Activated T-helper 2 cell treated with anti-CD3 and anti-CD28 coated beads, Interferon-gamma antibody, Interleukin-2, Interleukin-4, amounts not matched to agents 10 μg/mL and 5 μg/mL and 100 μg/mL, durations not matched to agents 14 hours and 24 hours and 36 hours (primary cell): ENCODE measurements around the gene TMEM272. TPM values are rescaled to one million over a fixed set of nuclear protein-coding genes. Genes with fewer than 3 reads are reported as not detected.

Source experiments
- DNase-seq: peaks from one replicate; pipeline ENCODE4 v3.0.0; 2021; ENCODE audit warnings: low spot score
- H3K27ac Mint-ChIP-seq: one replicate; pipeline ENCODE4 v1.8.0; 2021; ENCODE audit warnings: mixed read lengths
- H3K27me3 Mint-ChIP-seq: one replicate; pipeline ENCODE4 v1.8.0; 2021; ENCODE audit warnings: low read depth, mixed read lengths
- H3K36me3 Mint-ChIP-seq: one replicate; pipeline ENCODE4 v1.8.0; 2021; ENCODE audit warnings: low read depth, mixed read lengths
- H3K4me1 Mint-ChIP-seq: one replicate; pipeline ENCODE4 v1.8.0; 2021; ENCODE audit warnings: low read depth, mixed read lengths
- H3K4me3 Mint-ChIP-seq: one replicate; pipeline ENCODE4 v1.8.0; 2021; ENCODE audit warnings: low read depth, mild to moderate bottlenecking, moderate library complexity, mixed read lengths
- H3K9me3 Mint-ChIP-seq: one replicate; pipeline ENCODE4 v1.8.0; 2021; ENCODE audit warnings: mixed read lengths
- intact Hi-C: fragments of 100-400 bp; cut with micrococcal nuclease; formaldehyde crosslinking; loops from one replicate; pipeline ENCODE4 v1.15.1; 2023
- total RNA-seq: library from RNA; stranded (reverse); gene quantifications from 2 replicates; pipeline ENCODE4 v1.2.3, GENCODE V29; 2022

TMEM272 gene
- total RNA-seq, 1 donor from 2014 or later = not detected

DNA sequence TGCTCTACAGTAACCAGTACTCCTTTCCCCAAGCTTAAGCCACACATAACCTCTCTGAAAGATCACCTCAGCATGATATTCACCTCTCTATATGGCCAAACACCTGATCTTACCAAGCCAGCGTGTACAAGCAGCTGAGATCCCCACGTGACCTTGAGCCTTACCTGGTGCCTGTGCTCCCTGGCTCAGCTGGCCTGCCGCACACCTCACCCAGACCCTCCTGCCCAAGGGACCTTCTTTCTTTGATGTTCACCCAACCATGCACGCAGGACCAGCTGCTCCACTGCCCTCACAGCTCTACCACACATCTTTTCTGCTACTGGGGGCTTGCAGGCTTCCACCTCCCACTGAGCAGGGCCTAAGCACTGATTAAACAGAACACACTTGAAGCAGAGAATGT is 50.0 kb downstream of the TMEM272 start:
- H3K9me3 Mint-ChIP-seq = no peaks in the 10 kb centered on the region
- H3K4me1 Mint-ChIP-seq = peaks cover 12% of the 10 kb centered on the region
- no peak overlapping the region for H3K4me3 Mint-ChIP-seq
- intact Hi-C loops = no loop called here
- H3K27me3 Mint-ChIP-seq = peaks cover 4% of the 10 kb centered on the region
- no peak overlapping the region for H3K27ac Mint-ChIP-seq
- DNase-seq = no peak
- peaks cover 3% of the 10 kb centered on the region for H3K36me3 Mint-ChIP-seq

DNA sequence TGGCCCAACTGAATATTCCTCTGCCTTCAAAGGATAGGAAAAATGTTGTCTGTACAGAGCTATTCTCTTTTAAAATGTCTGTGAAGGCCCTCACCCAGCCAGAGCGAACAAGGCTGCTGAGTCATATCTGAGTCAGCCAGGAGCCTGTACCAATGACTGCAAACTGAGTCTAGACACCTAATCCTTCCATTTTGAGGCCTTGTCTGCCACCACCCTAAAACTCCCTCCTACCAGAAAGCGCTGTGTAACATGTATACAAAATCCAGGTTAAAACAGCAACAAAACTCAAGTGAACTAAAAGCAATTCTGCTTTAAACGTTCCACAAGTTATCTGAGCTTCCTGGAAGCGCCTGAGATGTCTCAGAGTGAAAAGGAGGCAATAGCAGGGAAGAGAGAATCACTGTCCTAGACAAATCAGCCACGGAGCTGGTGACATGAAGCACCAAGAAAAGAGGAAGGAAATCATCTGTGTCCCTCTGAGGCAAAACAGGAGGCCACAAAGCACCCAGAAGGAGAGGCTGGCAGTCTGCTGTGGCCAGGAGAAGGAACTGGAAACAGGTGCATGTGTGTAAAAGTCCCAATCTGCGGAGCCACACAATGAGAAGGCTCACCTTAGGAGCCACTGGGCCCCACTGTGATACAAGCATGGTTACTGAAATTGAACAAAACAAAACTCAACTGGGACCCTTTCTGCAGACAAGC is 51.3 kb downstream of the TMEM272 start:
- H3K27me3 Mint-ChIP-seq = no peaks in the 10 kb centered on the region
- H3K4me3 Mint-ChIP-seq = no peak overlapping the region
- peak overlapping the region; percentile 40 for H3K27ac Mint-ChIP-seq
- intact Hi-C loops = no loop called here
- no peaks in the 10 kb centered on the region for H3K9me3 Mint-ChIP-seq
- H3K4me1 Mint-ChIP-seq = peaks cover 12% of the 10 kb centered on the region
- H3K36me3 Mint-ChIP-seq = peaks cover 3% of the 10 kb centered on the region
- no peak for DNase-seq

- no peaks in the 10 kb centered on the region for H3K27me3 Mint-ChIP-seq
- H3K27ac Mint-ChIP-seq = no peak overlapping the region
- H3K4me3 Mint-ChIP-seq = no peak overlapping the region
- H3K36me3 Mint-ChIP-seq = no peaks in the 10 kb centered on the region
- H3K4me1 Mint-ChIP-seq = peaks cover 10% of the 10 kb centered on the region
- no peaks in the 10 kb centered on the region for H3K9me3 Mint-ChIP-seq
- intact Hi-C loops = no loop called here
- no peak for DNase-seq
Measured at GRCh38 chr13:51786425-51787265, 58.3 kb downstream of the TMEM272 start.

DNA sequence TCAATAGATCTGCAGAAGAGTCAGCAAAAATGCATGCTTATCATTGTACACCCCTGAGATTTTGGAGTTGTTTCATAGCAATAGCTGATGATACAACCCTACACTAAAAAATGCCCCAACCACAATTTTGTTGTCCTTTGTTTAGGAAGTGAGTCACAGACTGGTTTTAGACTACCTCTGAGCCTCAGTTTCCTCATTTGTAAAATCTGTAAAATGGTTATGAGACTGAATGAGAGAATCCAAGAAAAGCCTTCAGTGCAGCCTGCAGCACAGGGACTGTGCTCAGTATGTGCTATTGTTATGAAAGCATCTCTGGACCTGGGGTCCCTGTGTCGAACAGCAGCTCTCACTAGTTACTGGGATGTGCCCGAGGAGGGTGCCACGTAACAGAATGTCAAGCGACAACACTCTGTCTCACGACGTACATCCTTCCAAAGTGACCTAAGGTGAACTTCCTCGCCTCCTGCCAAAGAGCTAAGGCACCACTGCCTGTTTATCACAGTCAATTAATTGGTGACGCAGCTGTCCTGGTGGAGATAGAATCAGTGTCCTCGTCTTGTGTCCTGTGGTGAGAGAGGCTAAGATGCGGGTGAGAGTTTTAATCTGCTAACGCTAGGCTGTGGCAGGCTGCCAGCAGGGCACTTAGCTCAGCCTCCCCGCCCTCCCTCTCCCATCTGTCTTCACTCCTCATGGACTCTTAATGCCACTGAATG is 59.1 kb downstream of the TMEM272 start:
- H3K4me3 Mint-ChIP-seq = no peak overlapping the region

DNA sequence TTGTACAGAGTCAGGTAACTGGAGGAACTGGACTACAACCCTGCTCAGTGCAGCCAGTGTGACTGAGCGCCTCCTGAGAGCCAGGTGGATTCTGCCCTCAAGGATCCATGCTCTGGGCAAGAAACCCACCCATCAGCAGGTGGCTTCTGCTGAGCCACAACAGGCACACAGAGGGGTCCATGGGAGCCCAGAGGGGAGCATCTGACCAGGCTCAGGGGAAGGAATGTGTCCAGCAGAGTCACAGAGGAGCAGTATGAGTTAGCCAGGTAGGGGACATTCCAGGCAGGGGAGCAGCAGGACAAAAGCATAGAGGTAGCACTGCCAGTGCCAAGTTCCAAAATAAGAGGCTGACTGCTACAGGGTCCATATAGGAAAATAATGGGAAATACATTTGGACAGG is 60.9 kb downstream of the TMEM272 start:
- no peak for DNase-seq
- no peaks in the 10 kb centered on the region for H3K27me3 Mint-ChIP-seq
- intact Hi-C loops = no loop called here
- H3K4me3 Mint-ChIP-seq = no peak overlapping the region
- no peaks in the 10 kb centered on the region for H3K9me3 Mint-ChIP-seq
- H3K36me3 Mint-ChIP-seq = no peaks in the 10 kb centered on the region
- H3K4me1 Mint-ChIP-seq = peaks cover 10% of the 10 kb centered on the region
- no peak overlapping the region for H3K27ac Mint-ChIP-seq

More for the DNA sequence above, 59.1 kb downstream of the TMEM272 start:
- intact Hi-C loops = no loop called here
- H3K27ac Mint-ChIP-seq = no peak overlapping the region
- no peaks in the 10 kb centered on the region for H3K36me3 Mint-ChIP-seq
- DNase-seq = no peak
- peaks cover 10% of the 10 kb centered on the region for H3K4me1 Mint-ChIP-seq
- no peaks in the 10 kb centered on the region for H3K27me3 Mint-ChIP-seq
- no peaks in the 10 kb centered on the region for H3K9me3 Mint-ChIP-seq

DNA sequence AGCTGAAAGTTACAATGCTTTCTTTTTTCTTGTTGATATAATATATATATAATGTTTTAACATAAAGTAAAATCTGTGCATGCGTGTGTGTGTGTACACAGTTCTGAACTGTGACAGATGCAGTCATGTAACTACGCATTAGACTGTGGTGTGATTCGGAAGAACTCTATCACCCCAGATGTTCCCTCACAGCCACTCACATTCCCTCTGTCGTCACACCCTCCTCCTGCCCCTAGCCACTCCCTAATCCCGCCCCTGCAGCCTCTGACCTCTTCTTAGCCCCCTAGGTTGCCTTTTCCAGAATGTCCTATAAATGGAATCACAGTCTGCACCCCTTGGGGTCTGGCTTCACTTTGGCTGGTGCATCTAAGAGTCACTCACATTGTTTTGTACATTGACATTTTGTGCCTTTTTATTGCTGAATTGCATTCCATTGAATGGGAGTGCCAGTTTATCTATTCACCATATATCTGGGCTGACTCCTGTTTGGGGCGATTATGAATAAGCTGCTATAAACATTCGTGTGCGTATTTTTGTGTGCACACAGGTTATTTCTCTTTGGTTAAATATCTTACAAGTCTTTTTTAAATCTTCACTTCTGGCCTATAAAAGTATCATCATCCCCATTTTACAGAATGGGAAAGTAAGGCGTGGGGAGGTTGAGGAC is 61.4 kb downstream of the TMEM272 start:
- Mint-ChIP-seq H3K9me3 (no peaks in the 10 kb centered on the region), H3K36me3 (no peaks in the 10 kb centered on the region), H3K4me1 (peaks cover 10% of the 10 kb centered on the region), H3K4me3 (no peak overlapping the region), H3K27me3 (no peaks in the 10 kb centered on the region), H3K27ac (no peak overlapping the region)
- intact Hi-C loops = no loop called here
- no peak for DNase-seq

DNA sequence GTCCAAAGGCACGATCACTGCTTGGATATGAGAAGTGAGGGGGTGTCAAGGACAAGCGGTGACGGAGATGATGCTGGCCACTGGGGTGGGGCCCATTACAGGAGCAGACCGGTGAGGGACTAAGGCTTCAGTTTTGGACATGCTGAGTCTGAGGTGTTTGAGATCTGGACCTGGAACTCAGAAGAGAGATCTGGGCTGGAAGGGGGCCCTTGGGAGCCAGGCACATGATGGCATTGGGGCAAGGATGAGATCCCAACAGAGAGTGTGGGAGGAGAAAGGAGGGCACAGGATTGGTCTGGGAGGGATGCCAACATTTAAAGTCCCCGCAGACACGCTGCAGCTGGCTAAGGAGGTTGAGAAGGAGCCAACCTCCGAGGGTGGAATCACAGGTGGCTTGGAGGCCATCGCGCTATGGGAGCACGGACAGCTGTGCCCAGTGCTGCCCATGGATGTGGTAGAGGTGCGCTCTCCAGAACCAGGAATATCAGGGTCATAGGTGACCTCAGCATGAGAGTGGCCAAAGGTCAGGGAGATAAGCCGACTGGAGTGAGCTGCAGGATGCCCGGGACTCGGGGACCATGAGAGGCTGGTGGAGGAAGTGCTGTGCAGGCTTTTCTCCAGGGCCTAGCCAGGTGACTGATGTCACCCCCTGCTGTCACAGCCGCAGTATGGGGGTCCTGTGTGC is 62.8 kb downstream of the TMEM272 start:
- intact Hi-C loops = no loop called here
- Mint-ChIP-seq H3K36me3 (no peaks in the 10 kb centered on the region), H3K4me1 (peaks cover 10% of the 10 kb centered on the region), H3K27me3 (no peaks in the 10 kb centered on the region), H3K9me3 (no peaks in the 10 kb centered on the region), H3K27ac (no peak overlapping the region), H3K4me3 (no peak overlapping the region)
- no peak for DNase-seq

DNA sequence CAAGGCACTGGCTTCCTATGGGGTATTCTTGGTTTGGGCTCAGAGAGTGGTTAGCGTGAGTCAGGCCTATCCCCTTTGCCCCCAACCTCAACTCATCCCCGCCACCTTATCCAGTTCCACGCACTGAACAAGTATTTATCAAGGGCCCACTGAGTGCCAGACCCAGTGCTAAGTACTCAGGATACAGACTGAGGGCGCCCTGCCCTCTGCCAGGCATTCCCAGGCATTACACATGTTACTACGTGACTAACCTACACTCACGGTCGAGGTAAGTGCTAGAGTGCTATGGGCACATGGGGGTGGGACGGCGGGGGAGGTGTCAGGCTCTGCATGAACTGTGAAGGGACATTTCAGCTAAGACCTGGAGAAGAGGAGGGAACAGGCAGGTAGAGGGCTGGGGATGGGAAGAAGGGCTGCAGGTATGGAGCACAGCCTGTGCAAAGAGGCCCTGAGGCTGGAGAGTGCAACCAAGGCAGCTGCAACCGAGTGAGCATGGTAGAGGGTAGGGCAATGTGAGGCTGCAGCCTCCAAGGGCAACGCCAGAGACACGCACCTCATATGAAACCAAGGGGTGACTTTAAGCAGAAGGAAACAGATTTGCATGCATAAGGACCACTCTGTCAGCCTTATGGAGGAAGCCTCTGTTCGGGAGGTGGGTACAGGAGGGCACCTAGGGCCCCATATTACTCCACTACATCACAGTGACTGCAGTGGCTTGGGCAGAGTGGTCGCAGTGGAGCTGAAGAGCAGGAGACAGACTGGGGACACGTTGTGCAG is 63.5 kb downstream of the TMEM272 start:
- no peaks in the 10 kb centered on the region for H3K36me3 Mint-ChIP-seq
- no peak for DNase-seq
- H3K27ac Mint-ChIP-seq = no peak overlapping the region
- H3K4me1 Mint-ChIP-seq = peaks cover 5% of the 10 kb centered on the region
- no peaks in the 10 kb centered on the region for H3K27me3 Mint-ChIP-seq
- H3K4me3 Mint-ChIP-seq = no peak overlapping the region
- no peaks in the 10 kb centered on the region for H3K9me3 Mint-ChIP-seq
- intact Hi-C loops = no loop called here

DNA sequence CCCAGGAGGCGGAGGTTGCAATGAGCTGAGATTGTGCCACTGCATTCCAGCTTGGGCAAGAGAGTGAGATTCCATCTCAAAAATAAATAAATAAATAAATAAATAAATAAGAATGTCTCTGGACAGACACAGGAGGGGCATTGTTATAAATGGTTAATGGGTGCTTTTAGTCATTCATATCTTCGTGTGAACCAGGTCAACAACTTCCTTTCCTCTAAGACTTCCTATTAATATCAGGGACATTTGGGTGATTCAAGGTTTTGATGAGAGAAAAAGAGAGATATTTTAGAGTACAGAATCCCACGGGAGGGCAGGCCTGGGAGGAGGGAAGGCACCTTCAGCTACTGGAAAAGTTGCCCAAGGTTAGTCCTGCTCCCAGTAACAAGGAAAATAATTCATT is 64.9 kb downstream of the TMEM272 start:
- Mint-ChIP-seq H3K36me3 (no peaks in the 10 kb centered on the region), H3K9me3 (no peaks in the 10 kb centered on the region), H3K4me1 (no peaks in the 10 kb centered on the region), H3K27me3 (no peaks in the 10 kb centered on the region), H3K4me3 (no peak overlapping the region), H3K27ac (no peak overlapping the region)
- DNase-seq = no peak
- intact Hi-C loops = no loop called here

DNA sequence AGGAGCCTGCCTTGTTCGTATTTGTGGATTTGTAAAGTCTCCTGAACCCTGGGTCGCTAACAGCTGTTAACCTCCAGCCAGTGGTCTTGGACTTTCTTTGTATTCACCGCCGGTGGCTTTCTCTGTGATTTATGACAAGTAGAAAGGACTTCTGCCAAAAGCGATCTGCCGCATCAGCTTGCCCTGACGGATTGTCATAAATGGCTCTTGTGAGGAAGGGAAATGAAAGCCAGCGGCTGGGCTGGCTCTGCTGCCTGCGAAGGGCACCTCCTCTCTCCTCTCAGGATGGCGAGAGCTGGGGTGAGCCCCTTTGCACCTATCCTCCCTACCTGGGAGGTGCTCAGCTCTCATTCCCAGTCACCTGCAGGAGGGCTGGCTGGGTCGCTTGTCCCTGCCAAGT is 66.6 kb downstream of the TMEM272 start:
- Mint-ChIP-seq H3K9me3 (no peaks in the 10 kb centered on the region), H3K4me3 (no peak overlapping the region), H3K4me1 (no peaks in the 10 kb centered on the region), H3K27me3 (no peaks in the 10 kb centered on the region), H3K36me3 (no peaks in the 10 kb centered on the region), H3K27ac (no peak overlapping the region)
- no peak for DNase-seq
- intact Hi-C loops = no loop called here

GRCh38 chr13:51777921-51778320 is 67.1 kb downstream of the TMEM272 start:
- Mint-ChIP-seq H3K4me3 (no peak overlapping the region), H3K4me1 (no peaks in the 10 kb centered on the region), H3K27me3 (no peaks in the 10 kb centered on the region), H3K27ac (no peak overlapping the region), H3K36me3 (no peaks in the 10 kb centered on the region), H3K9me3 (no peaks in the 10 kb centered on the region)
- no peak for DNase-seq
- intact Hi-C loops = no loop called here

DNA sequence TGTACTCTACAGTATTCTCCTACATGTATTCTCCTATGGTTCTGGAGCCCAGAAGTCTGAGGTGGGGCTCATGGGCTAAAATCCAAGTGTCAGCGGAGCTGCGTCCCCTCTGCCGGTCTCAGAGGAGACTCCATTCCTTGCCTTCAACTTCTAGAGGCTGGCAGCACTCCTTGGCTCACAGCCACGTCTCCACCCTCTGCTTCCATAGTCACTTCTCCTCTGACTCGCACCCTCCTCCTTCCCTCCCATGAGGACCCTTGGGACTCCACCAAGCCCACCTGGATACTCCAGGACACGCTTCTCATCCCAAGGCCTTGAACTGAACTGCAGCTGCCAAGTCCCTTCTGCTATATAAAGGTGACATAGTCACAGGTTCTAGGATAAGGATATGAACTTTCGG is 68.8 kb downstream of the TMEM272 start:
- Mint-ChIP-seq H3K27me3 (no peaks in the 10 kb centered on the region), H3K36me3 (no peaks in the 10 kb centered on the region), H3K4me1 (no peaks in the 10 kb centered on the region), H3K9me3 (no peaks in the 10 kb centered on the region), H3K27ac (no peak overlapping the region), H3K4me3 (no peak overlapping the region)
- intact Hi-C loops = no loop called here
- no peak for DNase-seq
